Neural progenitor cell (in vitro differentiated cells): Measurements from ENCODE around the gene PDGFC.

Experiments used
- CTCF ChIP-seq: fragments of 200-600 bp; sonication (generic); IDR thresholded peaks from 2 replicates; pipeline ENCODE4 v1.5.1; 2017; ENCODE audit warnings: antibody characterized with exemption, mild to moderate bottlenecking
- EZH2 ChIP-seq: fragments of 200-600 bp; sonication (generic); IDR thresholded peaks from 2 replicates; pipeline ENCODE4 v1.6.1; 2017; ENCODE audit warnings: antibody characterized with exemption, mild to moderate bottlenecking, moderate library complexity
- EZH2phosphoT487 ChIP-seq: fragments of 200-600 bp; sonication (generic); IDR thresholded peaks from 2 replicates; pipeline ENCODE4 v1.6.1; 2017; ENCODE audit warnings: antibody characterized with exemption

- no peak for TF ChIP-seq CTCF
- TF ChIP-seq EZH2phosphoT487 = no peak
- no peak for TF ChIP-seq EZH2
Measured at GRCh38 chr4:156931267-156931666, 40.3 kb downstream of the PDGFC start.
